HG02970 (cell line): Measurements from ENCODE around the gene ACY1.
A peak's percentile ranks its signal among the peaks of the same experiment; 100 is the strongest.
"Not testable (repeated sequence)": the region's sequence is repeated elsewhere in the genome, so short reads cannot be mapped to it uniquely, and the experiment has no call there.

Source experiments
- ATAC-seq: cut with Tn5 transposase; IDR thresholded peaks from one replicate; pipeline ENCODE4 v1.9.1; 2021; ENCODE audit warnings: mild to moderate bottlenecking, moderate library complexity, moderate number of reproducible peaks; ENCODE audit not compliant: unreplicated experiment, low FRiP score

Gene ACY1

GRCh38 chr3:51980253-51980652, 3.1 kb upstream of the ACY1 start:
- no peak for ATAC-seq

GRCh38 chr3:51982352-51982837, 940 bp upstream of the ACY1 start:
- peak; percentile 34 for ATAC-seq

- no peak for ATAC-seq
These were observed 388 bp downstream of the ACY1 start for GRCh38 chr3:51983578-51984268.

- ATAC-seq, result no peak
These were observed 923 bp downstream of the ACY1 start for GRCh38 chr3:51984269-51984647.

- no peak for ATAC-seq
These were observed 1.7 kb downstream of the ACY1 start for GRCh38 chr3:51985063-51985462.

- ATAC-seq, result no peak
These were observed 2.9 kb downstream of the ACY1 start for GRCh38 chr3:51986010-51986947.

- ATAC-seq, result no peak
These were observed 4.2 kb downstream of the ACY1 start for GRCh38 chr3:51987568-51987967.

- no peak for ATAC-seq
These were observed 5.2 kb downstream of the ACY1 start for GRCh38 chr3:51988286-51989146.

GRCh38 chr3:51990501-51990971, 7.2 kb downstream of the ACY1 start:
- not testable (repeated sequence) for ATAC-seq

- ATAC-seq, result no peak
These were observed 8.8 kb downstream of the ACY1 start for GRCh38 chr3:51992017-51992682.

- not testable (repeated sequence) for ATAC-seq
These were observed 10.3 kb downstream of the ACY1 start for GRCh38 chr3:51993657-51994056.

- ATAC-seq, result no peak
These were observed 11.2 kb downstream of the ACY1 start for GRCh38 chr3:51994530-51994929.

- peak; percentile 84 for ATAC-seq
These were observed 12.2 kb downstream of the ACY1 start, which contains the start of gene RPL29 for GRCh38 chr3:51995346-51996163. Gene RPL29 (minus strand): TSS chr3:51995895. CDS start chr3:51995461, 434 bp downstream.

GRCh38 chr3:51997172-51997571, 13.8 kb downstream of the ACY1 start:
- no peak for ATAC-seq

- ATAC-seq, result no peak
These were observed 14.7 kb downstream of the ACY1 start for GRCh38 chr3:51997935-51998596.

- no peak for ATAC-seq
These were observed 15.4 kb downstream of the ACY1 start for GRCh38 chr3:51998774-51999173.

- ATAC-seq, result no peak
These were observed 16.5 kb downstream of the ACY1 start for GRCh38 chr3:51999846-52000245.

GRCh38 chr3:52001443-52001974, 18.2 kb downstream of the ACY1 start:
- ATAC-seq, result peak; percentile 76
